Epithelial cell of prostate (primary cell): Measurements from ENCODE around the gene TBC1D16.

ENCODE experiments used
- DNase-seq: peaks from one replicate; pipeline ENCODE4 v3.0.0-alpha.2; 2011; ENCODE audit warnings: low read depth, low spot score
- H3K27ac ChIP-seq: fragments of 450-650 bp; 2 replicates; pipeline ENCODE4 v1.5.1; 2017; ENCODE audit warnings: mild to moderate bottlenecking

TBC1D16 gene

GRCh38 chr17:79954281-79955166 is 81.1 kb downstream of the TBC1D16 start:
- no peak for DNase-seq
- no peak overlapping the region for H3K27ac ChIP-seq

- no peak for DNase-seq
- no peak overlapping the region for H3K27ac ChIP-seq
These were observed 82.3 kb downstream of the TBC1D16 start for GRCh38 chr17:79953335-79953734.

- no peak for DNase-seq
- no peak overlapping the region for H3K27ac ChIP-seq
These were observed 82.8 kb downstream of the TBC1D16 start for GRCh38 chr17:79952901-79953300.

GRCh38 chr17:79952265-79952877 is 83.3 kb downstream of the TBC1D16 start:
- no peak overlapping the region for H3K27ac ChIP-seq
- DNase-seq: no peak

GRCh38 chr17:79951361-79952264 is 84.1 kb downstream of the TBC1D16 start:
- no peak overlapping the region for H3K27ac ChIP-seq
- no peak for DNase-seq

- no peak overlapping the region for H3K27ac ChIP-seq
- DNase-seq: no peak
These were observed 84.9 kb downstream of the TBC1D16 start for GRCh38 chr17:79950751-79951150.

- H3K27ac ChIP-seq: no peak overlapping the region
These were observed 85.4 kb downstream of the TBC1D16 start for GRCh38 chr17:79950306-79950705.

GRCh38 chr17:79949656-79950209 is 85.9 kb downstream of the TBC1D16 start:
- H3K27ac ChIP-seq: no peak overlapping the region
- no peak for DNase-seq

More at GRCh38 chr17:79950306-79950705, 85.4 kb downstream of the TBC1D16 start:
- DNase-seq: no peak

- DNase-seq: no peak
- H3K27ac ChIP-seq: no peak overlapping the region
These were observed 86.6 kb downstream of the TBC1D16 start for GRCh38 chr17:79948945-79949655.

GRCh38 chr17:79948406-79948944 is 87.2 kb downstream of the TBC1D16 start:
- no peak overlapping the region for H3K27ac ChIP-seq
- no peak for DNase-seq

GRCh38 chr17:79947351-79948031 is 88.2 kb downstream of the TBC1D16 start:
- H3K27ac ChIP-seq: no peak overlapping the region
- no peak for DNase-seq

GRCh38 chr17:79946352-79947231 is 89.1 kb downstream of the TBC1D16 start:
- DNase-seq: no peak
- no peak overlapping the region for H3K27ac ChIP-seq

- H3K27ac ChIP-seq: no peak overlapping the region
- no peak for DNase-seq
These were observed 89.9 kb downstream of the TBC1D16 start for GRCh38 chr17:79945591-79946255.

- H3K27ac ChIP-seq: no peak overlapping the region
- no peak for DNase-seq
These were observed 90.8 kb downstream of the TBC1D16 start for GRCh38 chr17:79944821-79945391.

GRCh38 chr17:79944251-79944812 is 91.3 kb downstream of the TBC1D16 start:
- no peak overlapping the region for H3K27ac ChIP-seq
- no peak for DNase-seq

GRCh38 chr17:79943347-79944241 is 92.1 kb downstream of the TBC1D16 start:
- no peak for DNase-seq
- no peak overlapping the region for H3K27ac ChIP-seq
